BE2C (cell line): ENCODE data around the gene GIMAP2.
"Not testable (repeated sequence)": the region's sequence is repeated elsewhere in the genome, so short reads cannot be mapped to it uniquely, and the experiment has no call there.

Experiments used
- DNase-seq: peaks from one replicate; pipeline ENCODE4 v3.0.0-alpha.2; 2020
- H3K27me3 ChIP-seq: fragments of 250-450 bp; sonication (Bioruptor Pico); 2 replicates; pipeline ENCODE4 v1.5.1; 2020; ENCODE audit warnings: mild to moderate bottlenecking
- H3K36me3 ChIP-seq: fragments of 250-450 bp; sonication (Bioruptor Pico); 2 replicates; pipeline ENCODE4 v1.5.1; 2020; ENCODE audit warnings: mild to moderate bottlenecking
- H3K4me1 ChIP-seq: fragments of 250-450 bp; sonication (Bioruptor Pico); 2 replicates; pipeline ENCODE4 v1.5.1; 2020
- H3K4me3 ChIP-seq: 2 replicates; pipeline ENCODE4 v1.5.1; 2011; ENCODE audit warnings: low read depth, low read length
- H3K9me3 ChIP-seq: fragments of 250-450 bp; sonication (Bioruptor Pico); 2 replicates; pipeline ENCODE4 v1.5.1; 2020
- CTCF ChIP-seq: IDR thresholded peaks from 2 replicates; pipeline ENCODE4 v1.5.1; 2012; ENCODE audit warnings: mild to moderate bottlenecking, low read depth, low read length

The GIMAP2 gene

GRCh38 chr7:150675714-150676113, 9.8 kb upstream of the GIMAP2 start:
- DNase-seq = no peak
- H3K36me3 ChIP-seq = no peaks in the 10 kb centered on the region
- no peak for TF ChIP-seq CTCF
- no peaks in the 10 kb centered on the region for H3K4me1 ChIP-seq
- H3K27me3 ChIP-seq = no peaks in the 10 kb centered on the region
- no peak overlapping the region for H3K4me3 ChIP-seq
- no peaks in the 10 kb centered on the region for H3K9me3 ChIP-seq

GRCh38 chr7:150676276-150676675, 9.2 kb upstream of the GIMAP2 start:
- H3K36me3 ChIP-seq, H3K27me3 ChIP-seq, DNase-seq, H3K9me3 ChIP-seq, H3K4me3 ChIP-seq, H3K4me1 ChIP-seq: not testable (repeated sequence)

GRCh38 chr7:150676854-150677253, 8.7 kb upstream of the GIMAP2 start:
- H3K36me3 ChIP-seq, DNase-seq, H3K9me3 ChIP-seq, H3K4me3 ChIP-seq, H3K27me3 ChIP-seq, H3K4me1 ChIP-seq: not testable (repeated sequence)

- H3K27me3 ChIP-seq, H3K4me3 ChIP-seq, DNase-seq, H3K36me3 ChIP-seq, H3K4me1 ChIP-seq, H3K9me3 ChIP-seq: not testable (repeated sequence)
Measured at GRCh38 chr7:150678601-150679000, 6.9 kb upstream of the GIMAP2 start.

- H3K4me3 ChIP-seq, H3K9me3 ChIP-seq, DNase-seq, H3K4me1 ChIP-seq, H3K27me3 ChIP-seq, H3K36me3 ChIP-seq: not testable (repeated sequence)
Measured at GRCh38 chr7:150680364-150680763, 5.1 kb upstream of the GIMAP2 start.

- DNase-seq = no peak
- TF ChIP-seq CTCF = no peak
- Histone ChIP-seq H3K9me3 (no peaks in the 10 kb centered on the region), H3K4me3 (peak overlapping the region; percentile 33), H3K36me3 (no peaks in the 10 kb centered on the region), H3K4me1 (no peaks in the 10 kb centered on the region; the same call in 1 of the 2 replicates), H3K27me3 (peaks cover 8% of the 10 kb centered on the region)
Measured at GRCh38 chr7:150686030-150686631, 625 bp downstream of the GIMAP2 start.

GRCh38 chr7:150688630-150689029, 3.1 kb downstream of the GIMAP2 start:
- TF ChIP-seq CTCF = no peak
- Histone ChIP-seq H3K4me3 (no peak overlapping the region), H3K4me1 (no peaks in the 10 kb centered on the region; the same call in 1 of the 2 replicates), H3K27me3 (peaks cover 13% of the 10 kb centered on the region), H3K9me3 (no peaks in the 10 kb centered on the region), H3K36me3 (no peaks in the 10 kb centered on the region)
- no peak for DNase-seq

GRCh38 chr7:150695654-150696053, 10.1 kb downstream of the GIMAP2 start:
- no peaks in the 10 kb centered on the region for H3K4me1 ChIP-seq
- 0 out of 2 replicates have a peak, but pooled peaks cover 5% of the 10 kb centered on the region for H3K27me3 ChIP-seq
- no peak for TF ChIP-seq CTCF
- H3K36me3 ChIP-seq = no peaks in the 10 kb centered on the region
- DNase-seq = no peak
- no peak overlapping the region for H3K4me3 ChIP-seq
- no peaks in the 10 kb centered on the region for H3K9me3 ChIP-seq
